HCT116 (cell line): ENCODE data around the gene PRKAR1A. TPM values are rescaled to one million over a fixed set of nuclear protein-coding genes. Genes with fewer than 3 reads are reported as not detected.
"Not testable (repeated sequence)": the region's sequence is repeated elsewhere in the genome, so short reads cannot be mapped to it uniquely, and the experiment has no call there.

ENCODE experiments used
- ATAC-seq: fragments of 200-7000 bp; cut with Tn5 transposase; 2 replicates; pipeline ENCODE4 v1.9.1; 2020; ENCODE audit warnings: mild to moderate bottlenecking, moderate library complexity
- BruUV-seq: library from RNA; stranded (reverse); fragments of 400-500 nt; replicated peaks from 2 replicates; lab custom pipeline; 2021; lab: Mats Ljungman, UMichigan
- CTCF ChIA-PET: fragments of 300-600 bp; sonication (Branson Sonifier 250); formaldehyde crosslinking; loops from one replicate; lab custom pipeline; 2021; ENCODE audit warnings: antibody characterized with exemption; lab: Charles Lee
- POLR2A ChIA-PET: fragments of 300-600, 350-600 bp; sonication (Branson Sonifier 250); formaldehyde crosslinking; loops from one replicate; lab custom pipeline; 2021; ENCODE audit warnings: antibody characterized with exemption; lab: Charles Lee
- RAD21 ChIA-PET, 2 experiments: fragments of 300-600 bp; sonication (Branson Sonifier 250); formaldehyde crosslinking; loops; one replicate each; lab custom pipeline; 2023; ENCODE audit warnings: low total read pairs in 2 of 2; ENCODE audit not compliant: uncharacterized antibody in 2 of 2, unreplicated experiment in 2 of 2, low non-redundant PET in 1 of 2; lab: Charles Lee
- DNase-seq: peaks from one replicate; pipeline ENCODE4 v3.0.0-alpha.2; 2010; ENCODE audit warnings: low read depth, low spot score
- H2AFZ ChIP-seq: fragments of 200-600 bp; shearing (Covaris generic), sonication (generic); 2 replicates; pipeline ENCODE4 v1.6.1; 2017; ENCODE audit warnings: low read depth, mixed run types, mixed read lengths, antibody characterized with exemption, low read length; ENCODE audit not compliant: poor library complexity, severe bottlenecking
- H3K27ac ChIP-seq: 2 replicates; pipeline ENCODE4 v1.5.1; 2012; ENCODE audit warnings: low read depth, low read length
- H3K27me3 ChIP-seq: fragments of 200-600 bp; sonication (generic); 2 replicates; pipeline ENCODE4 v1.6.1; 2016; ENCODE audit warnings: mixed run types, low read length, mixed read lengths; ENCODE audit not compliant: insufficient read depth
- H3K36me3 ChIP-seq, 2 experiments: fragments of 200-500 bp in 1 of 2; fragments of 200-600 bp in 1 of 2; sonication (Bioruptor generic) in 1 of 2; sonication (generic) in 1 of 2; 2 replicates each; pipeline versions ENCODE4 v1.5.1 to v1.6.1; 2014 to 2016; ENCODE audit warnings: low read length in 2 of 2, inconsistent platforms in 1 of 2, mixed read lengths in 1 of 2, mixed run types in 1 of 2; ENCODE audit not compliant: insufficient read depth in 2 of 2, control insufficient read depth in 1 of 2
- H3K4me1 ChIP-seq, 2 experiments: fragments of 200-600 bp in 1 of 2; sonication (generic) in 1 of 2; 2 replicates each; pipeline versions ENCODE4 v1.5.1 to v1.6.1; 2012 to 2017; ENCODE audit warnings: low read length in 2 of 2, inconsistent platforms in 1 of 2, mild to moderate bottlenecking in 1 of 2, mixed read lengths in 1 of 2, mixed run types in 1 of 2, moderate library complexity in 1 of 2; ENCODE audit not compliant: insufficient read depth in 2 of 2, control insufficient read depth in 1 of 2
- H3K4me2 ChIP-seq: fragments of 200-600 bp; sonication (generic); 2 replicates; pipeline ENCODE4 v1.6.1; 2017; ENCODE audit warnings: mixed run types, low read length, mixed read lengths
- H3K4me3 ChIP-seq, 2 experiments: fragments of 200-600 bp in 1 of 2; sonication (generic) in 1 of 2; replicated peaks in 1 of 2; 2 replicates each; pipeline ENCODE4 v1.5.1; 2011 to 2016; ENCODE audit warnings: low read length in 2 of 2, control low read depth in 1 of 2, low read depth in 1 of 2, mild to moderate bottlenecking in 1 of 2, mixed read lengths in 1 of 2, mixed run types in 1 of 2
- H3K79me2 ChIP-seq: fragments of 200-600 bp; sonication (generic); 2 replicates; pipeline ENCODE4 v1.6.1; 2017; ENCODE audit warnings: mild to moderate bottlenecking, mixed run types, low read length, moderate library complexity, mixed read lengths; ENCODE audit not compliant: insufficient read depth
- H3K9ac ChIP-seq: fragments of 200-600 bp; sonication (generic); 2 replicates; pipeline ENCODE4 v1.6.1; 2016; ENCODE audit warnings: low read length, mixed read lengths
- H3K9me2 ChIP-seq: fragments of 200-600 bp; sonication (generic), shearing (Covaris generic); 2 replicates; pipeline ENCODE4 v1.6.1; 2017; ENCODE audit warnings: mixed run types, mild to moderate bottlenecking, moderate library complexity; ENCODE audit not compliant: insufficient read depth
- H3K9me3 ChIP-seq, 2 experiments: fragments of 200-500 bp in 1 of 2; fragments of 200-600 bp in 1 of 2; sonication (Bioruptor generic) in 1 of 2; sonication (generic) in 1 of 2; 2 replicates each; pipeline ENCODE4 v1.6.1; 2014 to 2017; ENCODE audit warnings: low read length in 2 of 2, mixed read lengths in 2 of 2, inconsistent platforms in 1 of 2, low read depth in 1 of 2, mild to moderate bottlenecking in 1 of 2, mixed run types in 1 of 2, moderate library complexity in 1 of 2; ENCODE audit not compliant: control insufficient read depth in 1 of 2, insufficient read depth in 1 of 2
- H4K20me1 ChIP-seq: fragments of 200-600 bp; sonication (generic), shearing (Covaris generic); 2 replicates; pipeline ENCODE4 v1.6.1; 2017; ENCODE audit warnings: mixed run types, mild to moderate bottlenecking, moderate library complexity; ENCODE audit not compliant: insufficient read depth
- EZH2 ChIP-seq: fragments of 200-600 bp; sonication (generic); IDR thresholded peaks from 2 replicates; pipeline ENCODE4 v1.6.1; 2017; ENCODE audit warnings: antibody characterized with exemption, mixed run types
- JUND ChIP-seq: IDR thresholded peaks from 2 replicates; pipeline ENCODE4 v1.6.1; 2012
- SP1 ChIP-seq: IDR thresholded peaks from 2 replicates; pipeline ENCODE4 v1.6.1; 2012; ENCODE audit warnings: low read depth
- SRF ChIP-seq: IDR thresholded peaks from 2 replicates; pipeline ENCODE4 v1.6.1; 2012; ENCODE audit warnings: low read depth
- TCF7L2 ChIP-seq: IDR thresholded peaks from 2 replicates; pipeline ENCODE4 v1.7.0; 2011; ENCODE audit warnings: borderline replicate concordance, inconsistent platforms; ENCODE audit not compliant: insufficient read depth, insufficient read length; ENCODE audit errors: extremely low read depth
- ZFX ChIP-seq: fragments of 450-650 bp; IDR thresholded peaks from 2 replicates; pipeline ENCODE4 v1.6.1; 2017
- intact Hi-C: fragments of 100-400 bp; cut with micrococcal nuclease; formaldehyde crosslinking; loops from 2 replicates; pipeline ENCODE4 v1.10.0; 2022
- total RNA-seq: library from RNA; stranded (reverse); gene quantifications from one replicate; pipeline ENCODE4 v1.2.1, GENCODE V29; 2021; ENCODE audit not compliant: unreplicated experiment
- TF ChIP-seq, protein P1 (sequence below): IDR thresholded peaks from 2 replicates; pipeline ENCODE4 v1.6.1; 2012
- TF ChIP-seq, protein P2 (sequence below): IDR thresholded peaks from 2 replicates; pipeline ENCODE4 v1.6.1; 2012

PRKAR1A gene
- total RNA-seq, 1 experiment from 2014 or later, result 295 TPM

DNA sequence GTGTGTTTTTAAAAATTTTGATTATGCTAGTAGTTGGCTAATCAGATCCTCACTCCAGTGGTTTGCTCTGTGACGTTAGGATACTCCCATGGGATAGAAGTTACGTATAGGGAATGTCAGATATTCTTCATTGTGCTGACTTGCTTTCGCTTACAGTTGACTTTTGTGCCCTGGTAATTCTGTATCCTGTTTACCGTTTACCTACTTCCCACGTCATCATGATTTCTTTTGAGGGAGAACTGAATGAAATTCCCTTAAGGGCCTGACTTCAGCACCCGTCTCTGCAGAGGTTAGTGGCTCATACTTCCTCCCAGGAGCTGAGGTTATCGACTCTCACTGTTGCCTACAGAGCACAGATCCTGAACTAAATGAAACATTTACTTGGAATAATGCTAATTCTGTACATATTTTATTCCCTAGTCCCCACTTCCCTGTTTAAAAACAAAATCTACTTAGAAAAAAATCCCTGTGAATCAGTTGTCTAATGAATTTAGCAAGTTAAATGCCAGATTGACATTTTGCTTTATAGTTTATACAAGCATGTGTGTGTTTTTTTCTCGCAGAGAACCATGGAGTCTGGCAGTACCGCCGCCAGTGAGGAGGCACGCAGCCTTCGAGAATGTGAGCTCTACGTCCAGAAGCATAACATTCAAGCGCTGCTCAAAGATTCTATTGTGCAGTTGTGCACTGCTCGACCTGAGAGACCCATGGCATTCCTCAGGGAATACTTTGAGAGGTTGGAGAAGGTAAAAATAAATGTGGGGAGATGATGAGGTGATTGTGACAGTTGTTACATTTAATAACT lies 2.8 kb downstream of the PRKAR1A start:
- intact Hi-C loops, result no loop called here
- H3K4me1 ChIP-seq, result peaks cover 15 to 29% of the 10 kb centered on the region in 2 experiments
- no peak overlapping the region for H3K9ac ChIP-seq
- ChIA-PET CTCF (no interaction called here), RAD21 (no interaction called here), POLR2A (no interaction called here)
- no TSS peak for BruUV-seq
- no peak for ATAC-seq
- peaks cover 29 to 30% of the 10 kb centered on the region in 2 experiments for H3K36me3 ChIP-seq
- no peaks in the 10 kb centered on the region for H3K9me3 ChIP-seq
- H3K79me2 ChIP-seq, result peaks cover 69% of the 10 kb centered on the region
- H3K9me2 ChIP-seq, result no peaks in the 10 kb centered on the region
- no peak overlapping the region for H3K4me3 ChIP-seq
- H3K27ac ChIP-seq, result no peak overlapping the region
- no peak for DNase-seq
- no peak overlapping the region for H3K4me2 ChIP-seq
- 0 out of 2 replicates have a peak, but pooled peaks cover 4% of the 10 kb centered on the region for H4K20me1 ChIP-seq
- H3K27me3 ChIP-seq, result no peaks in the 10 kb centered on the region
- TF ChIP-seq TCF7L2, result no peak
- TF ChIP-seq JUND, result no peak
- H2AFZ ChIP-seq, result no peak overlapping the region

DNA sequence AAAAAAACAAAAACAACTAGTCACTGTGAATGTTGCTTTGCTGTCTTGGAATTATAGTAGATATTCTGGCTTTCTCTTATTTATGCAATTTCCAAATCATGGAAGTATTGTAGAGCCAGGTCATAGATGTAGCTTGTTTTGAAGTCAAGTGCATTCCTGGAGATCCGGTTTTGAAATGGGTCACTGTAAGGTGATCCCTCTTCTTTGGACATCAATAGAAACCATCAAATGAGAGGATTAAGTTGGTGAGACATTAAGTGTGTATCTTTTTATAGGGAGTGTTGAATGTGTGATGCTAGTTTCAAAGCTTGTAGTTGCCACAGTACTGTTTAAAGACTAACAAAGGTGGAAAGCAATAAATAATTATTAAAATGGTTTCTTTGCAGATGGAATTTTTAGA lies 4.5 kb downstream of the PRKAR1A start:
- H3K4me3 ChIP-seq, result no peak overlapping the region
- POLR2A ChIA-PET, result no interaction called here
- H3K9me3 ChIP-seq, result no peaks in the 10 kb centered on the region
- H3K4me1 ChIP-seq, result peaks cover 6 to 18% of the 10 kb centered on the region in 2 experiments; a peak in 3 of 4 replicates
- no peaks in the 10 kb centered on the region for H3K27me3 ChIP-seq
- no peak overlapping the region for H3K27ac ChIP-seq
- CTCF ChIA-PET, result no interaction called here
- ATAC-seq, result no peak
- no TSS peak for BruUV-seq
- RAD21 ChIA-PET, result no interaction called here
- H4K20me1 ChIP-seq, result 0 out of 2 replicates have a peak, but pooled peaks cover 4% of the 10 kb centered on the region
- peaks cover 84% of the 10 kb centered on the region for H3K79me2 ChIP-seq
- TF ChIP-seq, protein P1, sequence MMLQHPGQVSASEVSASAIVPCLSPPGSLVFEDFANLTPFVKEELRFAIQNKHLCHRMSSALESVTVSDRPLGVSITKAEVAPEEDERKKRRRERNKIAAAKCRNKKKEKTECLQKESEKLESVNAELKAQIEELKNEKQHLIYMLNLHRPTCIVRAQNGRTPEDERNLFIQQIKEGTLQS, result no peak
- TF ChIP-seq ZFX (no peak), SP1 (no peak), EZH2 (no peak), SRF (no peak)
- TF ChIP-seq, protein P2, sequence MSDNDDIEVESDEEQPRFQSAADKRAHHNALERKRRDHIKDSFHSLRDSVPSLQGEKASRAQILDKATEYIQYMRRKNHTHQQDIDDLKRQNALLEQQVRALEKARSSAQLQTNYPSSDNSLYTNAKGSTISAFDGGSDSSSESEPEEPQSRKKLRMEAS, result no peak
- no peak for DNase-seq
- H3K9me2 ChIP-seq, result no peaks in the 10 kb centered on the region
- H3K36me3 ChIP-seq, result peaks cover 29 to 30% of the 10 kb centered on the region in 2 experiments
- H3K4me2 ChIP-seq, result no peak overlapping the region
- H2AFZ ChIP-seq, result no peak overlapping the region
- no peak overlapping the region for H3K9ac ChIP-seq
- intact Hi-C loops, result no loop called here

DNA sequence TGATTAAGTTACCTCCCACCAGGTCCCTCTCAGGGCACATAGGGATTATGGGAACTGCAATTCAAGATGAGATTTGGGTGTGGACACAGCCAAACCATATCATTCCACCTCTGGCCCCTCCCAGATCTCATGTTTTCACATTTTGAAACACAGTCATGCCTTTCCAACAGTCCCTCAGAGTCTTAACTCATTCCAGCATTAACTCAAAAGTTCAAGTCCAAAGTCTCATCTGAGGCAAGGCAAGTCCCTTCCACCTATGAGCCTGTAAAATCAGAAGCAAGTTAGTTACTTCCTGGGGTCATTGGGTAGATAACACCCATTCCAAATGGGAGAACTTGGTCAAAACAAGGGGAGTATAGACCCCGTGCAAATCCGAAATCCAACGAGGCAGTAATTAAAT lies 5.4 kb downstream of the PRKAR1A start:
- Histone ChIP-seq H3K36me3 (peaks cover 29 to 38% of the 10 kb centered on the region in 2 experiments), H3K4me1 (peaks cover 6 to 14% of the 10 kb centered on the region in 2 experiments; a peak in 3 of 4 replicates), H3K79me2 (peaks cover 90% of the 10 kb centered on the region)
- H3K4me2 ChIP-seq, H3K9me3 ChIP-seq, RAD21 ChIA-PET, H3K9ac ChIP-seq, intact Hi-C loops, H3K9me2 ChIP-seq, H3K4me3 ChIP-seq, POLR2A ChIA-PET, H3K27me3 ChIP-seq, DNase-seq, H4K20me1 ChIP-seq, BruUV-seq, H3K27ac ChIP-seq, CTCF ChIA-PET, ATAC-seq, H2AFZ ChIP-seq: not testable (repeated sequence)
